NCI-H748 treated with DMSO at 0.1 percent for 48 hours (cell line): Measurements from ENCODE around the gene PLXNA1.
A peak's percentile ranks its signal among the peaks of the same experiment; 100 is the strongest.

Experiments used
- DNase-seq: peaks from one replicate; lab custom pipeline; 2025; lab: John Stamatoyannopoulos, UW

Gene PLXNA1

GRCh38 chr3:126982471-126983175 is at the start of gene PLXNA1:
TSS of gene PLXNA1 (plus strand) at chr3:126983115. CDS start at chr3:126988594, 5,479 bp downstream.
- DNase-seq, result peak; percentile 39

- no peak for DNase-seq
These were observed 48.8 kb upstream of the PLXNA1 start for GRCh38 chr3:126934031-126934531.

GRCh38 chr3:126934991-126935390 is 47.9 kb upstream of the PLXNA1 start:
- DNase-seq, result no peak

- DNase-seq, result no peak
These were observed 47.0 kb upstream of the PLXNA1 start for GRCh38 chr3:126935756-126936509.

GRCh38 chr3:126936853-126937425 is 46.0 kb upstream of the PLXNA1 start:
- no peak for DNase-seq

- DNase-seq, result no peak
These were observed 45.4 kb upstream of the PLXNA1 start for GRCh38 chr3:126937533-126937932.

GRCh38 chr3:126937973-126938372 is 44.9 kb upstream of the PLXNA1 start:
- DNase-seq, result no peak

- no peak for DNase-seq
These were observed 44.2 kb upstream of the PLXNA1 start for GRCh38 chr3:126938520-126939337.

GRCh38 chr3:126939338-126939718 is 43.6 kb upstream of the PLXNA1 start:
- DNase-seq, result no peak

DNA sequence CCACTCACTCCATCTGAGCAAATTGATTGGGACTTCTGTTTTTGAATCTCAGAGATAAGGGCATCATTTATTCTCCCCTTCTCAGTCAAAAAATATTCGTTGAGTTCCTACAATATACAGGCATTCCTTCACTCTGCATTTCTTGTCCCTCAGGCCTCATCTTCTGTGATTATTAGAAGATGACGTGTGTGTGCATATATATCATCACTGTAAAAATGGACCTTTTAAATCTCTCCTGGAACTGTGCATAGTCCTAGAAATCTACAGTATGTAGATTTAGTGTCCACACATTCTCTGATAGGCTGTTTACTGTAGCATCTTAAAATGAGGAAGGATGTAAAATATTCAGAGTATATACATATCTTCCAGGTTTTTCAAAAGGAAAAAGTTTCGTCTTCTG is 43.2 kb upstream of the PLXNA1 start:
- no peak for DNase-seq

DNA sequence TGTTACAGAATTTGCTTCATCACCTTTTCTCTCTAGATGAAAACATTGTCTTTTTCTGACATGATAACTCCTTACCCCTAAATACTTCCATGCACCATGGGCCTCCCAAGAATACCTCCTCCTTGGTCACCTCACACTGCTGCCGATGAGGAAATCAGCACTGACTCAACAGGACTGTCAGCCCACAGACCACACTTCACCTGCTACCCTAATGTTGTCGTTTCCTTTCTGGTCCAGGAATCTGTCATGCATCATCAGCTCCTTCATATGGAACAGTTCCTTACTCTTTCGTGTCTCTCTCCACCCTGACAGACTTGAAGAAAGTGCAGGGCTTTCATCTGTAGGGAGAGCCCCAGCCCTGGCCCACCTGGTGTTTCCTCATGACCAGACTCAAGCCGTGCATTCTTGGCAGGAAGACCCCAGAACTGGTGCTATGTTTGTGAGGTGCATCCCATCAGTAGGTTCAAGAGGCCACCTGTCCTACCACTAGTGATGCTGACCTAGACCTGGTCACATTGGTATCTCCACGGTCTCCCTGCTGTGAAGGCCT is 41.1 kb upstream of the PLXNA1 start:
- no peak for DNase-seq

DNA sequence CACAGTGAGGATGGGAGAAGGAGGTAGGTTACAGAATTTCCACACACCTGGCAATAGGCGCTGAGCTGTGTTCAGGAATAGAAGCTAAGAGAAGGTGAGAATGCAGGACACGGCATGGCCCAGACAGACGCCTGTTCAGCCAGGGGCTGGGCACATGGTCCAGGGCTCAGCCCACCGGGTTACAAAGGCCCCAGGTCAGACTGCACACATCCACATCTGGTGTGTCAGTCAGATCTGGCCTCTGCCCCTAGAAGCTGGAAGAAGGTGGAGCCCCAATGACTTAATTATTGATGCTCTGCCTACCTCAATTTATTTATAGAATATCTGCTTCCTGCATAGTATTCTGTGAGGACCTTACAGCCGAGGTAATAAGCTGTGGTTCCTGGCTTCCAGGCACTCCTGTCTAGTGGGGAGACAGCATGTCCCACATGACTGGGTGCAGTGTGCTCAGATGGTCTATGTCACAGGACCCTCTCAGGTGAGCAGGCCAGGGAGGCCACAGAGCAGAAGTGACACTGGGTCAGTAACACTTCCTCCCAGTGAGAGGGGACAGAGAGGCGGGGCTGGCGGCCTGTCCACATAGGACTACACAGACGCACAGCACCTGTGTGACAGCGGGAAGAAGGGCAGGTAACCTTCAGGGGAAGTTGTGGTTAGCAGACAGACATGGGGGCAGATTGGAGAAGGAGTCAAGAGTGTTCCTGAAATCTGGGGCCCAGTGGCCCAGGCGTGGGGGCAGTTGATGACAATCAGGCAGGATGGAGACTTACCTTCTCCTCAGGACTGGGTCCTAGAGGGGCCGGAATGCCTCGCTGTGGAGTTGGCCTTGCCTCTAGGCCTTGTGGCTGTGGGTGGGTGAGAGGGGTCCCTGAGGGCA is 38.6 kb upstream of the PLXNA1 start:
- no peak for DNase-seq

- no peak for DNase-seq
These were observed 37.7 kb upstream of the PLXNA1 start for GRCh38 chr3:126945171-126945721.

DNA sequence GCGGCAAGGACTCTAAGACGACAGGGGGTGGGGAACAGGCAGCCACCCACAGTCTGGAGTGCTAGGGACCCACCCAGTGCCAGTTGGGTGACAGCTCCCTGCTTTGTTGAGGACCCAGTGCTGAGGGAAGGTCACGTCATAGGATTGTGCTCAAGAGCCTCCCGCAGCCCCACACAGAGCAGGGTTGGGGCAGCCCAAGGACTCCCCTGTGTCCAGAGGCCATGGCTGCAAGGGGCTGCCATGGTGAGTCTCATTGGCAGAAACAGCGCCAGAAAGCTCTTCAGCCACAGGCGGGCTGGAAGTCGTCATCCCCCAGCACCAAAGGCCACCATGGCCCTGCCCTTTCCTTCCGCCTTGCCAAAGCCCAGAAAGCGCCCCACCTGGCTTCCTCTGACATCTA is 37.0 kb upstream of the PLXNA1 start:
- DNase-seq, result no peak

DNA sequence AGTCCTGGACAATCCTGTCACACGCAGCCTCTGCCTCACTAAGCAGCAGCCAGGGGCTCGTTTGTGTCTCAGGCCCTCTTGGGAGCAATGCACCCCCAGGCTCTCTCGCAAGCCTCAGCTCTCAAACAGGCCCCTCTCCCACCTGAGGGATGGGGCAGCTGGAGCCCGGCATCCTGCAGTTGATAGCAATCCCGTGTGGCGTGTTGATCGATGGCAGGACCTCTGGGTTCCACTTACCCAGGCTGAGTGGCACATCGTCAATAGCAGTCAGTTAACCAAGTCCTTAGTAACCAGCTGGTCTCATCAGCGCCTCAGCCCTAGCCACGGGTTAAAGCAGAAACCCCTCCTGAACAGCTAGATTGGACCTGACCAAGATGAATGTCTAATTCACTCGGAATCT is 36.5 kb upstream of the PLXNA1 start:
- DNase-seq, result no peak

GRCh38 chr3:126947429-126947828 is 35.5 kb upstream of the PLXNA1 start:
- no peak for DNase-seq

- DNase-seq, result no peak
These were observed 33.9 kb upstream of the PLXNA1 start for GRCh38 chr3:126948980-126949535.

- DNase-seq, result no peak
These were observed 31.4 kb upstream of the PLXNA1 start for GRCh38 chr3:126951561-126951960.

GRCh38 chr3:126952261-126952982 is 30.5 kb upstream of the PLXNA1 start:
- no peak for DNase-seq
